OCI-LY3 (cell line): ENCODE measurements around the gene CHERP.
A peak's percentile ranks its signal among the peaks of the same experiment; 100 is the strongest.

ENCODE experiments used
- H2AFZ ChIP-seq: fragments of 200-600, 300-600 bp; shearing (Covaris generic); 2 replicates; pipeline ENCODE4 v1.6.0; 2014; ENCODE audit warnings: antibody characterized with exemption, low read depth, low read length
- H3K27ac ChIP-seq: fragments of 200-600, 300-600 bp; sonication (generic); 2 replicates; pipeline ENCODE4 v1.5.1; 2014; ENCODE audit warnings: mild to moderate bottlenecking, low read length, moderate library complexity, mixed read lengths
- H3K27me3 ChIP-seq: fragments of 200-600, 300-600 bp; sonication (generic); 2 replicates; pipeline ENCODE4 v1.6.1; 2014; ENCODE audit warnings: low read depth, low read length, mixed read lengths
- H3K36me3 ChIP-seq: fragments of 200-600, 300-600 bp; sonication (generic); replicated peaks from 2 replicates; pipeline ENCODE3; 2014; ENCODE audit warnings: low read depth, low read length, mixed read lengths
- H3K4me1 ChIP-seq: fragments of 300-600, 200-600 bp; sonication (generic); 2 replicates; pipeline ENCODE4 v1.6.1; 2014; ENCODE audit warnings: low read length, mixed read lengths
- H3K4me2 ChIP-seq: fragments of 200-600, 300-600 bp; sonication (generic); 2 replicates; pipeline ENCODE4 v1.6.1; 2014; ENCODE audit warnings: low read length, mixed read lengths
- H3K4me3 ChIP-seq: fragments of 300-600, 200-600 bp; sonication (generic); 2 replicates; pipeline ENCODE4 v1.5.1; 2014; ENCODE audit warnings: antibody characterized with exemption, mild to moderate bottlenecking, low read length, moderate library complexity
- H3K79me2 ChIP-seq: fragments of 300-600, 200-600 bp; shearing (Covaris generic); 2 replicates; pipeline ENCODE4 v1.6.1; 2014; ENCODE audit warnings: mild to moderate bottlenecking, low read length, mixed read lengths
- H3K9ac ChIP-seq: fragments of 300-600, 200-600 bp; shearing (Covaris generic); 2 replicates; pipeline ENCODE4 v1.6.0; 2014; ENCODE audit warnings: mild to moderate bottlenecking, low read length, moderate library complexity
- H3K9me3 ChIP-seq: fragments of 200-600, 300-600 bp; shearing (Covaris generic); 2 replicates; pipeline ENCODE4 v1.6.1; 2014; ENCODE audit warnings: low read length, mixed read lengths; ENCODE audit not compliant: insufficient read depth
- H4K20me1 ChIP-seq: fragments of 200-600, 300-600 bp; sonication (generic); 2 replicates; pipeline ENCODE4 v1.6.1; 2016; ENCODE audit warnings: low read length, mixed read lengths; ENCODE audit not compliant: insufficient read depth
- CTCF ChIP-seq: fragments of 200-600, 300-600 bp; sonication (generic); IDR thresholded peaks from 2 replicates; pipeline ENCODE4 v1.5.1; 2014; ENCODE audit warnings: antibody characterized with exemption, low read length, low read depth
- EZH2phosphoT487 ChIP-seq: fragments of 200-600 bp; shearing (Covaris generic); IDR thresholded peaks from 2 replicates; pipeline ENCODE4 v1.6.1; 2018; ENCODE audit warnings: antibody characterized with exemption, mixed run types, low read depth

Gene CHERP

GRCh38 chr19:16520074-16520973 lies 21.9 kb downstream of the CHERP start:
- peaks cover 74% of the 10 kb centered on the region for H3K36me3 ChIP-seq
- H3K9ac ChIP-seq: no peak overlapping the region

DNA sequence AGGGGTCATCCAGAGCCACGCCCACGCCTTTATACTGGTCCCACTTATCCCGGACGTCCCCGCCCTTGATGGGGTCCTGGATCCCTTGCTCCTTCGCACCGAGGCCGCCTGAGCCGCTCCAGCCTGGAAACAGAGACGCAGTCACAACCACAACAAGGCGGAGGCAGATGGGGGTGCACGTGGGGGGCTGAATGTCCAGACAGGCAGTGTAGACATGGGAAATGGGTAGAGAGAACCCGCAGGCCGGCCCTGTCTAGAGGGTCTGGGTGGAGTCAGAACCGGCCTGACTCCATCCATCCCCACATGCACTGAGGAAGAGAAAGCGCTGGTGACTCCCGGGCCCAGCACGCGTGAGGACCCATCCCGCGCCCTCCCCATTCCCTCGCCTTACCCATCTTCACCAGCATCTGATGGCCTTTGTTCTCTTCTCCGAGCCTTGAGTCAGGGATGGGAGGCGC lies 23.0 kb downstream of the CHERP start:
- H3K4me1 ChIP-seq: no peaks in the 10 kb centered on the region
- H3K36me3 ChIP-seq: peaks cover 68% of the 10 kb centered on the region
- H3K4me2 ChIP-seq: no peak overlapping the region
- H3K27ac ChIP-seq: no peak overlapping the region
- no peak overlapping the region for H3K9ac ChIP-seq
- no peaks in the 10 kb centered on the region for H3K27me3 ChIP-seq
- no peaks in the 10 kb centered on the region for H3K9me3 ChIP-seq
- H3K79me2 ChIP-seq: no peaks in the 10 kb centered on the region
- TF ChIP-seq CTCF (no peak), EZH2phosphoT487 (no peak)
- no peak overlapping the region for H3K4me3 ChIP-seq
- no peak overlapping the region for H2AFZ ChIP-seq
- no peaks in the 10 kb centered on the region for H4K20me1 ChIP-seq

More at GRCh38 chr19:16520074-16520973, 21.9 kb downstream of the CHERP start:
- H2AFZ ChIP-seq: no peak overlapping the region
- no peaks in the 10 kb centered on the region; the same call in 1 of the 2 replicates for H3K79me2 ChIP-seq
- TF ChIP-seq CTCF (no peak), EZH2phosphoT487 (no peak)
- no peaks in the 10 kb centered on the region for H3K9me3 ChIP-seq
- no peaks in the 10 kb centered on the region for H4K20me1 ChIP-seq
- no peak overlapping the region for H3K27ac ChIP-seq
- H3K27me3 ChIP-seq: no peaks in the 10 kb centered on the region
- no peak overlapping the region for H3K4me2 ChIP-seq
- H3K4me1 ChIP-seq: no peaks in the 10 kb centered on the region
- H3K4me3 ChIP-seq: no peak overlapping the region

GRCh38 chr19:16518483-16519229 lies 23.6 kb downstream of the CHERP start:
- H3K27ac ChIP-seq: no peak overlapping the region
- TF ChIP-seq CTCF (peak; percentile 15), EZH2phosphoT487 (no peak)
- H3K4me2 ChIP-seq: no peak overlapping the region
- no peak overlapping the region for H2AFZ ChIP-seq
- H4K20me1 ChIP-seq: no peaks in the 10 kb centered on the region
- no peaks in the 10 kb centered on the region for H3K4me1 ChIP-seq
- H3K79me2 ChIP-seq: no peaks in the 10 kb centered on the region
- H3K9me3 ChIP-seq: no peaks in the 10 kb centered on the region
- peaks cover 66% of the 10 kb centered on the region for H3K36me3 ChIP-seq
- H3K9ac ChIP-seq: no peak overlapping the region
- no peak overlapping the region for H3K4me3 ChIP-seq
- H3K27me3 ChIP-seq: no peaks in the 10 kb centered on the region

- H3K9ac ChIP-seq: no peak overlapping the region
- H3K27me3 ChIP-seq: no peaks in the 10 kb centered on the region
- no peaks in the 10 kb centered on the region for H3K4me1 ChIP-seq
- H3K9me3 ChIP-seq: no peaks in the 10 kb centered on the region
- H4K20me1 ChIP-seq: no peaks in the 10 kb centered on the region
- H3K79me2 ChIP-seq: no peaks in the 10 kb centered on the region
- H2AFZ ChIP-seq: no peak overlapping the region
- TF ChIP-seq EZH2phosphoT487 (no peak), CTCF (no peak)
- peaks cover 61% of the 10 kb centered on the region for H3K36me3 ChIP-seq
- H3K4me3 ChIP-seq: no peak overlapping the region
- H3K4me2 ChIP-seq: no peak overlapping the region
- H3K27ac ChIP-seq: no peak overlapping the region
These were observed 24.2 kb downstream of the CHERP start for GRCh38 chr19:16518061-16518460.
